Calu3 (cell line): Measurements from ENCODE around the gene CCDC69. TPM values are rescaled to one million over a fixed set of nuclear protein-coding genes. Genes with fewer than 3 reads are reported as not detected.

Experiments
- BruUV-seq: library from RNA; stranded (reverse); fragments of 400-500 nt; replicated peaks from 2 replicates; lab custom pipeline; 2021; lab: Mats Ljungman, UMichigan
- CTCF ChIA-PET: fragments of 300-600 bp; sonication (Branson Sonifier 250); formaldehyde crosslinking; loops from one replicate; lab custom pipeline; 2022; ENCODE audit warnings: antibody characterized with exemption; lab: Charles Lee
- DNase-seq: peaks from one replicate; pipeline ENCODE4 v3.0.0; 2022
- H3K27ac Mint-ChIP-seq: one replicate; pipeline ENCODE4 v1.8.0; 2022; ENCODE audit warnings: mixed read lengths; ENCODE audit not compliant: unreplicated experiment
- H3K27me3 Mint-ChIP-seq: one replicate; pipeline ENCODE4 v1.8.0; 2022; ENCODE audit warnings: mixed read lengths; ENCODE audit not compliant: unreplicated experiment
- H3K36me3 Mint-ChIP-seq: one replicate; pipeline ENCODE4 v1.8.0; 2022; ENCODE audit warnings: mild to moderate bottlenecking, moderate library complexity, mixed read lengths; ENCODE audit not compliant: insufficient read depth, unreplicated experiment
- H3K4me1 Mint-ChIP-seq: one replicate; pipeline ENCODE4 v1.8.0; 2022; ENCODE audit warnings: mild to moderate bottlenecking, low read depth, mixed read lengths; ENCODE audit not compliant: unreplicated experiment
- H3K4me3 Mint-ChIP-seq: one replicate; pipeline ENCODE4 v1.8.0; 2022; ENCODE audit warnings: mild to moderate bottlenecking, low read depth, moderate library complexity, mixed read lengths; ENCODE audit not compliant: unreplicated experiment
- H3K9me3 Mint-ChIP-seq: one replicate; pipeline ENCODE4 v1.8.0; 2022; ENCODE audit warnings: low read depth, mixed read lengths; ENCODE audit not compliant: unreplicated experiment
- intact Hi-C: fragments of 100-400 bp; cut with micrococcal nuclease; formaldehyde crosslinking; loops from one replicate; pipeline ENCODE4 v1.10.0; 2022; ENCODE audit not compliant: unreplicated experiment
- total RNA-seq: library from RNA; stranded (reverse); gene quantifications from 2 replicates; pipeline ENCODE4 v1.2.3, GENCODE V29; 2022
- TF ChIP-seq, protein P1 (sequence below): fragments of 200-600 bp; IDR thresholded peaks from one replicate; pipeline ENCODE4 v1.8.0; 2022; ENCODE audit warnings: antibody characterized with exemption; ENCODE audit not compliant: unreplicated experiment

Gene CCDC69
- total RNA-seq, 1 experiment from 2014 or later, result 1.0 TPM

DNA sequence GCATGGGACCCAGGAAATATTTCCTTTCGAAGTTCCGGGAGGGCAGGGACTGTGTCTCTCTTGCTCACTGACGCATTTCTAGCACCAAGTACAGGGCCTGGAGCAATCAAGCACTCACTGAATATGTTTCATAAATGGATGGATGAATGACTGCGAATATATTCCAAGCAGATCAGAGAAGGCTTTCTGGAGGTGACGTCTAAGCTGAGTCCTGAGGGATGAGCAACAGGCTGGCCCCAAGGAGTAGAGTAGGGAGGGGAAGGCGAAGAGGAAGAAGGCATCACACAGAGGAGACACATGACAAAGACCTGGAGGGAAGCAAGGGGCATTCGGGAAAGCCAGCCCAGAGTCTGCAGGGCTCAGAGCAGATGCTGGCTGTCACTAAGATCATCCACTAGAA, 80.2 kb downstream of the CCDC69 start:
- H3K4me1 Mint-ChIP-seq, result peaks cover 9% of the 10 kb centered on the region

DNA sequence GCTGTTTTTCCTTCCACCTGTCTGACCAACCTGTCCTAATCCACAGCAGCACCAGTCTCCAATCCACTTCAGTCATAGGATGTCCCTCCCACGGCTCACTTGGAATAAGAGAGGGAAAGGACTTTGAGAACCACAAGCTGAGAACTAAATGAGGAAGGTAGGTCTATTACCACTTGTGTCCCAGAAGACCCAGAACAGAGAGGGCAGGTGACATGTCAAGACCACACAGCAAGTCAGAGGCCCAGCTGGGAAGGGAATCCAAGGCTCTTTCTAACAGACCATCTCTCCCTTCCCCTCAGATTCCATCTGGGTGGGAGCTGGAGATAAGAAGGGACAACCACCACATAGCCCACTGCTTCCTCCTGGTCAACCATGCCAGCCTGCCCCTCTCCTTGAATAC, 81.0 kb downstream of the CCDC69 start:
- intact Hi-C loops, result no loop called here
- Mint-ChIP-seq H3K27ac (no peak overlapping the region), H3K4me3 (no peak overlapping the region), H3K4me1 (peaks cover 9% of the 10 kb centered on the region), H3K36me3 (no peaks in the 10 kb centered on the region), H3K27me3 (peaks cover 19% of the 10 kb centered on the region), H3K9me3 (no peaks in the 10 kb centered on the region)
- DNase-seq, result no peak
- no TSS peak for BruUV-seq
- TF ChIP-seq, protein P1, sequence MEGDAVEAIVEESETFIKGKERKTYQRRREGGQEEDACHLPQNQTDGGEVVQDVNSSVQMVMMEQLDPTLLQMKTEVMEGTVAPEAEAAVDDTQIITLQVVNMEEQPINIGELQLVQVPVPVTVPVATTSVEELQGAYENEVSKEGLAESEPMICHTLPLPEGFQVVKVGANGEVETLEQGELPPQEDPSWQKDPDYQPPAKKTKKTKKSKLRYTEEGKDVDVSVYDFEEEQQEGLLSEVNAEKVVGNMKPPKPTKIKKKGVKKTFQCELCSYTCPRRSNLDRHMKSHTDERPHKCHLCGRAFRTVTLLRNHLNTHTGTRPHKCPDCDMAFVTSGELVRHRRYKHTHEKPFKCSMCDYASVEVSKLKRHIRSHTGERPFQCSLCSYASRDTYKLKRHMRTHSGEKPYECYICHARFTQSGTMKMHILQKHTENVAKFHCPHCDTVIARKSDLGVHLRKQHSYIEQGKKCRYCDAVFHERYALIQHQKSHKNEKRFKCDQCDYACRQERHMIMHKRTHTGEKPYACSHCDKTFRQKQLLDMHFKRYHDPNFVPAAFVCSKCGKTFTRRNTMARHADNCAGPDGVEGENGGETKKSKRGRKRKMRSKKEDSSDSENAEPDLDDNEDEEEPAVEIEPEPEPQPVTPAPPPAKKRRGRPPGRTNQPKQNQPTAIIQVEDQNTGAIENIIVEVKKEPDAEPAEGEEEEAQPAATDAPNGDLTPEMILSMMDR, result no peak
- CTCF ChIA-PET, result interaction anchor here (1.5 kb wide), 1 partner anchor 15 kb away, joined by 3 read pairs; the partner anchor contains the start of gene ANXA6

More for the DNA sequence above, 80.2 kb downstream of the CCDC69 start:
- CTCF ChIA-PET, result no interaction called here
- H3K9me3 Mint-ChIP-seq, result no peaks in the 10 kb centered on the region
- no TSS peak for BruUV-seq
- DNase-seq, result no peak
- no peak overlapping the region for H3K27ac Mint-ChIP-seq
- peaks cover 19% of the 10 kb centered on the region for H3K27me3 Mint-ChIP-seq
- TF ChIP-seq, protein P1, result no peak
- intact Hi-C loops, result no loop called here
- no peaks in the 10 kb centered on the region for H3K36me3 Mint-ChIP-seq
- H3K4me3 Mint-ChIP-seq, result no peak overlapping the region

DNA sequence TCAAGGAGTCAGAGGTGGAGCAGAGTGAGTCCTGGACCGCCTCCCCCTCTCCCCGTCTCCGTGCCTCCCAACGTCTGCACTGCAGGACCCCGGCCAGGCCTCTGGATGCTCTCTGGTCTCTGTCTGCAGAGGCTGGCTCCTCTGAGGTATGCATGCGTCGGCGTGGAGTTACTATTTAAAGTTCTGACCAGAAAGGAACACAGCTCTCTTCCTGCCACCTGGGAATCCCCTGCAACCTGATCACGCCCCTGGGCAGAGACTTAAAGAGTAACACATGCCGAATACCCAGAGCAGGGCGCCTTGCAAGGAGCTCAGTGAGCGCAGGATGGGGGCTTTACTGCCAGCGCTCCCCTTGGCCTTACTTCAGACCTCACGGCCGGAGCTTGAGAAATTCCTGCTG, 82.4 kb downstream of the CCDC69 start:
- CTCF ChIA-PET, result interaction anchor here (0.5 to 1.6 kb wide), 4 partner anchors 10 to 1722 kb away, joined by 3 to 6 read pairs (median 4); partner anchors contain the start of gene ANXA6
- BruUV-seq, result no TSS peak
- Mint-ChIP-seq H3K4me1 (peaks cover 9% of the 10 kb centered on the region), H3K36me3 (no peaks in the 10 kb centered on the region), H3K27me3 (peaks cover 19% of the 10 kb centered on the region), H3K4me3 (no peak overlapping the region), H3K9me3 (no peaks in the 10 kb centered on the region), H3K27ac (no peak overlapping the region)
- intact Hi-C loops, result no loop called here
- DNase-seq, result no peak
- TF ChIP-seq, protein P1, result no peak

DNA sequence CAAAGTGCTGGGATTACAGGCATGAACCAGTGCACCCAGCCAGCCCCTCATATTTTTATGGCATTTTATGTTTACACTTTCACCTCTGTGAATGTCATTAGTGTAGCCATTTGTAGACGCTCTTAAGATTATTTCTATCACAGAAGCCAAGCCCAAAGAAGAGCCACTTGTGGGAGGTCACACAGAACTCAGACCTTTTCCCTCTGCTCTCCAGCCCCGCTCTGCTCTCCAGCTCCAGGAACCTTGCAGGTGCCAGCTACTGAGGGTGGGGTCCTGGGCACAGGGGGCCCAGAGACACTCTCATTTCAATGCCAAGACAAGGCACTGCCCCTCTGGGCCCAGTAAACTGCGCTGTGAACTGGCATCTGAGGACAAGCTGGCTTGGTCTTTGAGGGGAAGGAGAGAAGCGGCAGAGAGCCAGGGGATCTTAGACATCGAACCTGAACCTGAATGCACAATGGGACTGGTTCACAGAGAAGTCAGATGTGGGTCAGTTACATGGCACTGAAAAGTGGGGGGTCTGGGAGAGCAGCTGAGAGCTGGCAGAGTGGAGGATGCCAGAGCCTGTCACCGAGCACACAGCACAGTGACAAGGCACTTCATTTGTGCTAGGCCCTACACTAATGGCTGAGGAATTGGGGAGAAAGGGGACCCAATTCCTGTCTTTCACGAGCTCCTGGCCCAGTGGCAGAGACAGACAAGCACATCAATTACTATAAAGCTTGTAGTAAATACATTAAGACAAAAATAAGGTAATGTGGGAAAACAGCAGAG, 83.0 kb downstream of the CCDC69 start:
- Mint-ChIP-seq H3K27ac (no peak overlapping the region), H3K4me3 (no peak overlapping the region), H3K4me1 (peaks cover 9% of the 10 kb centered on the region), H3K9me3 (no peaks in the 10 kb centered on the region), H3K27me3 (peaks cover 19% of the 10 kb centered on the region), H3K36me3 (no peaks in the 10 kb centered on the region)
- TF ChIP-seq, protein P1, result no peak
- intact Hi-C loops, result no loop called here
- DNase-seq, result no peak
- CTCF ChIA-PET, result interaction anchor here (1.5 to 1.6 kb wide), 2 partner anchors 10 to 15 kb away, joined by 4 to 6 read pairs; no protein-coding TSS in a partner anchor
- BruUV-seq, result no TSS peak
